Lung (tissue), 16 donors: ENCODE measurements around the gene PCCB. TPM values are rescaled to one million over a fixed set of nuclear protein-coding genes. Genes with fewer than 3 reads are reported as not detected.

Experiments
- ATAC-seq: fragments of 200-7000 bp; cut with Tn5 transposase; one replicate; pipeline ENCODE4 v1.9.1; 2020; ENCODE audit warnings: moderate number of reproducible peaks; ENCODE audit not compliant: insufficient read depth, low FRiP score
- DNase-seq, 3 donors: peaks; one replicate each; pipeline ENCODE4 v3.0.0-alpha.2; 2013 to 2017
- H3K27ac ChIP-seq, 2 donors: one replicate each; pipeline ENCODE4 v1.5.1; 2013; ENCODE audit warnings: mild to moderate bottlenecking in 2 of 2, moderate library complexity in 2 of 2, control low read depth in 1 of 2, inconsistent platforms in 1 of 2, low read depth in 1 of 2, low read length in 1 of 2
- H3K27me3 ChIP-seq, 3 donors: one replicate each; pipeline ENCODE4 v1.5.1; 2013; ENCODE audit warnings: low read length in 2 of 3; ENCODE audit not compliant: control insufficient read depth in 3 of 3, insufficient read depth in 3 of 3
- H3K36me3 ChIP-seq, 4 donors: one replicate each; pipeline ENCODE4 v1.5.1; 2013; ENCODE audit warnings: low read length in 4 of 4, mild to moderate bottlenecking in 1 of 4, moderate library complexity in 1 of 4; ENCODE audit not compliant: control insufficient read depth in 4 of 4, insufficient read depth in 4 of 4
- H3K4me1 ChIP-seq, 5 donors: one replicate each; pipeline ENCODE4 v1.5.1; 2013; ENCODE audit warnings: low read length in 5 of 5, mild to moderate bottlenecking in 2 of 5, moderate library complexity in 1 of 5; ENCODE audit not compliant: control insufficient read depth in 5 of 5, insufficient read depth in 5 of 5
- H3K4me3 ChIP-seq: one replicate; pipeline ENCODE4 v1.5.1; 2013; ENCODE audit warnings: mild to moderate bottlenecking, control low read depth, moderate library complexity
- H3K9ac ChIP-seq, 2 donors: one replicate each; pipeline ENCODE4 v1.5.1; 2013; ENCODE audit warnings: low read length in 2 of 2, control low read depth in 1 of 2; ENCODE audit not compliant: insufficient read depth in 1 of 2
- H3K9me3 ChIP-seq, 4 donors: one replicate each; pipeline ENCODE4 v1.5.1; 2013; ENCODE audit warnings: low read length in 3 of 4, mild to moderate bottlenecking in 1 of 4, moderate library complexity in 1 of 4; ENCODE audit not compliant: control insufficient read depth in 4 of 4, insufficient read depth in 3 of 4
- CTCF ChIP-seq: IDR thresholded peaks from 2 replicates; pipeline ENCODE4 v1.5.1; 2012; ENCODE audit warnings: mild to moderate bottlenecking; ENCODE audit errors: control extremely low read depth, extremely low read depth
- WGBS, 2 donors: extraction: QIAGEN DNeasy Blood & Tissue Kit; methylation state at CpG; one replicate each; pipeline ENCODE4 v1.1.7; 2013; 5-methylcytosine and 5-hydroxymethylcytosine counted together
- long read RNA-seq, 5 donors: transcript quantifications; one replicate each; lab custom pipeline, GENCODE V29; 2026
- polyA plus RNA-seq, 2 donors: library from polyadenylated mRNA; stranded (reverse); fragments of 200-250 nt; gene quantifications; one replicate each; pipeline ENCODE4 v1.2.1, GENCODE V29; 2013
- total RNA-seq, 2 donors: library from RNA; depleted of rRNA in 1 of 2; stranded (reverse); fragments of >200 nt in 1 of 2; gene quantifications; one replicate each; pipeline ENCODE4 v1.2.1, GENCODE V29; 2014 to 2021
- donor health status: control.
- donor health status: control.
- donor health status: Bipolar disorder and iron deficiency.
- donor health status: healthy.
- donor health status: DM: yes; HTN: yes; CAD: no.

PCCB gene
- 10 to 100 TPM; 23.0 to 39.9 TPM for total RNA-seq
- polyA plus RNA-seq = 10 to 100 TPM; 29.3 TPM
- long read RNA-seq, donor 1, transcript PCCB-201 (15 exons, 1,833 nt) = major isoform, 7 of 7 reads
- long read RNA-seq, donor 1, partial matches to known transcripts = 0 of 7 reads
- long read RNA-seq, donor 1, other reads (novel, unspliced or antisense) = 0 of 7 reads
- long read RNA-seq, donor 2 = 0 reads
- long read RNA-seq, donor 3, full-length matches to known transcripts = 2 of 2 reads
- long read RNA-seq, donor 3, partial matches to known transcripts = 0 of 2 reads
- long read RNA-seq, donor 3, other reads (novel, unspliced or antisense) = 0 of 2 reads
- long read RNA-seq, donor 4, partial matches to known transcripts = 0 of 2 reads
- long read RNA-seq, donor 4, other reads (novel, unspliced or antisense) = 0 of 2 reads
- long read RNA-seq, donor 5, transcript PCCB-201 (15 exons, 1,833 nt) = major isoform, 8 of 37 reads
- long read RNA-seq, donor 5, partial matches to known transcripts = 29 of 37 reads
- long read RNA-seq, donor 5, other reads (novel, unspliced or antisense) = 0 of 37 reads

GRCh38 chr3:136250059-136250902 is at the start of gene PCCB:
Gene PCCB, plus strand, starts transcription at chr3:136250340. Its CDS starts 36 bp downstream, at chr3:136250376.
- Histone ChIP-seq H3K9me3 (no peaks in the 10 kb centered on the region), H3K27me3 (no peaks in the 10 kb centered on the region), H3K4me1 (peaks cover 0 to 9% (median 5%) of the 10 kb centered on the region in 5 donors), H3K27ac (peak within 1 kb of the TSS; percentile 95 to 99), H3K4me3 (peak within 1 kb of the TSS; percentile 90), H3K9ac (peak within 1 kb of the TSS; percentile 48 to 91), H3K36me3 (no peaks in the 10 kb centered on the region)
- ATAC-seq = peak; percentile 99
- WGBS, 2 donors = 1% methylated on average over 64 of the region's 64 CpGs
- peak; percentile 94 to 95 (median 94) for DNase-seq
- TF ChIP-seq CTCF = peak; percentile 47

GRCh38 chr3:136207489-136208115 is 42.5 kb upstream of the PCCB start:
- TF ChIP-seq CTCF = no peak
- no peak for ATAC-seq

GRCh38 chr3:136209921-136210320 is 40.2 kb upstream of the PCCB start:
- Histone ChIP-seq H3K4me1 (peaks cover 0 to 4% (median 0%) of the 10 kb centered on the region in 5 donors), H3K9me3 (no peaks in the 10 kb centered on the region), H3K4me3 (no peak overlapping the region), H3K36me3 (no peaks in the 10 kb centered on the region), H3K9ac (no peak overlapping the region), H3K27ac (no peak overlapping the region), H3K27me3 (no peaks in the 10 kb centered on the region)
- DNase-seq (no peak), ATAC-seq (no peak)
- TF ChIP-seq CTCF = no peak

More at GRCh38 chr3:136207489-136208115, 42.5 kb upstream of the PCCB start:
- H3K4me3 ChIP-seq = no peak overlapping the region
- H3K4me1 ChIP-seq = peaks cover 0 to 4% (median 0%) of the 10 kb centered on the region in 5 donors
- H3K36me3 ChIP-seq = no peaks in the 10 kb centered on the region
- 73 to 84% methylated on average over 4 of the region's 4 CpGs for WGBS, 2 donors
- H3K27ac ChIP-seq = no peak overlapping the region
- DNase-seq = no peak
- H3K27me3 ChIP-seq = no peaks in the 10 kb centered on the region
- H3K9me3 ChIP-seq = no peaks in the 10 kb centered on the region
- no peak overlapping the region for H3K9ac ChIP-seq
